Endodermal cell (in vitro differentiated cells): Measurements from ENCODE around the gene DNAH11. TPM values are rescaled to one million over a fixed set of nuclear protein-coding genes. Genes with fewer than 3 reads are reported as not detected.

Experiments used
- DNase-seq: peaks from one replicate; pipeline ENCODE4 v3.0.0-alpha.2; 2017
- H3K27ac ChIP-seq: 2 replicates; pipeline ENCODE4 v1.5.1; 2013; ENCODE audit warnings: mild to moderate bottlenecking, low read depth, low read length, moderate library complexity
- H3K27me3 ChIP-seq: 2 replicates; pipeline ENCODE4 v1.6.1; 2013; ENCODE audit warnings: mild to moderate bottlenecking, low read length, moderate library complexity; ENCODE audit not compliant: insufficient read depth, control insufficient read depth, poor library complexity, severe bottlenecking
- H3K36me3 ChIP-seq: 2 replicates; pipeline ENCODE4 v1.7.0; 2013; ENCODE audit warnings: mild to moderate bottlenecking, low read length, moderate library complexity; ENCODE audit not compliant: control insufficient read depth, insufficient read depth
- H3K4me1 ChIP-seq: one replicate; pipeline ENCODE4 v1.7.0; 2013; ENCODE audit warnings: low read length; ENCODE audit not compliant: control insufficient read depth, insufficient read depth
- H3K4me3 ChIP-seq: 2 replicates; pipeline ENCODE4 v1.5.1; 2013; ENCODE audit warnings: mild to moderate bottlenecking, low read length, moderate library complexity
- H3K9ac ChIP-seq: 2 replicates; pipeline ENCODE4 v1.6.1; 2013; ENCODE audit warnings: mild to moderate bottlenecking, low read length, moderate library complexity; ENCODE audit not compliant: poor library complexity, severe bottlenecking; ENCODE audit errors: extremely low read depth
- H3K9me3 ChIP-seq: 2 replicates; pipeline ENCODE4 v1.6.1; 2013; ENCODE audit warnings: mild to moderate bottlenecking, low read length, moderate library complexity; ENCODE audit not compliant: control insufficient read depth
- H3K27ac Mint-ChIP-seq: 2 replicates; pipeline ENCODE4 v1.8.0; 2020; ENCODE audit warnings: mixed read lengths
- H3K27me3 Mint-ChIP-seq: 2 replicates; pipeline ENCODE4 v1.8.0; 2021; ENCODE audit warnings: mild to moderate bottlenecking, mixed read lengths; ENCODE audit not compliant: insufficient read depth
- H3K36me3 Mint-ChIP-seq: 2 replicates; pipeline ENCODE4 v1.8.0; 2020; ENCODE audit warnings: low read depth, mixed read lengths
- H3K4me1 Mint-ChIP-seq: 2 replicates; pipeline ENCODE4 v1.8.0; 2020; ENCODE audit warnings: mixed read lengths
- H3K4me3 Mint-ChIP-seq: 2 replicates; pipeline ENCODE4 v1.8.0; 2020; ENCODE audit warnings: mild to moderate bottlenecking, moderate library complexity, mixed read lengths
- H3K9me3 Mint-ChIP-seq: 2 replicates; pipeline ENCODE4 v1.8.0; 2020; ENCODE audit warnings: mild to moderate bottlenecking, mixed read lengths
- WGBS, 2 experiments: methylation state at CpG; one replicate each; pipeline versions ENCODE4 v1.1.5 to v1.1.7; 2013; ENCODE audit warnings: missing lambda C conversion rate in 2 of 2, mixed read lengths in 1 of 2; ENCODE audit not compliant: insufficient coverage in 1 of 2, insufficient read length in 1 of 2; 5-methylcytosine and 5-hydroxymethylcytosine counted together
- total RNA-seq, 2 donors: library from RNA; stranded (reverse); fragmentation: NEBNext Ultra II Directional in 1 of 2; extraction: Animal tissue kit (Norgen Biotek cat#: 25700) in 1 of 2; gene quantifications; 2 replicates in 1 of 2; 3 replicates in 1 of 2; pipeline ENCODE4 v1.2.1, GENCODE V29; 2021
- TF ChIP-seq, protein P1 (sequence below): fragments of 200-600 bp; sonication (generic); conservative IDR thresholded peaks from 2 replicates; pipeline ENCODE4 v1.5.0; 2021; ENCODE audit warnings: antibody characterized with exemption, mild to moderate bottlenecking

Gene DNAH11
- total RNA-seq, 2 donors from 2014 or later: 0.80 to 0.99 TPM

DNA sequence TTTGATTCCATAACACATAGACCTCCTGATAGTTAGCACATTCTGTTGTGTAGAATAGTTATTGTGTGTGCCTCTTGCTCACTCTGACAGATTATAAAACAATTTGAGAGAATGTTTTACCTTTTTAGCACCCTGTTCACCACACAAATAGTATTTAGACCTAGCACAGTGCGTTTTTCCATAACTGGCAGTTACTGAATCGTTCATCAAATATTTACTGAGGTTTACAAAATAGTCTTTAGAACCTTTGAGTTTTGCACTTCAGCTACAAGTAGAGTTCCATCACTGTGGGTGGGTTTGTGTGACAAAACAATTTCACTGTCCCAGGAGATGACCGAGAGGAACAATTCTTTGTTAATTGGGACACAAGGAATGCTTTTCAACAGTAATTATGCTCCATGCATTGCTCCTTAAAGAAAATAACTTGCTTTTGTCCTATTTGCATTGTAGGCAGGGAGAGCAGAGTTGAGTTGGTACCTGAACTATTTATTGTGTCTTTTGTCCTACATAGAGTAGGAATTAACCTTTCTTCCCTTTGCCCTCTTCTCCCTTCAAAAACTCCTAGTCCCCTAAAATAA is 62.3 kb downstream of the DNAH11 start:
- no peak overlapping the region for H3K27ac ChIP-seq
- H3K27me3 Mint-ChIP-seq: peaks cover 7% of the 10 kb centered on the region
- H3K4me3 Mint-ChIP-seq: no peak overlapping the region
- no peak overlapping the region for H3K9ac ChIP-seq
- TF ChIP-seq, protein P1, sequence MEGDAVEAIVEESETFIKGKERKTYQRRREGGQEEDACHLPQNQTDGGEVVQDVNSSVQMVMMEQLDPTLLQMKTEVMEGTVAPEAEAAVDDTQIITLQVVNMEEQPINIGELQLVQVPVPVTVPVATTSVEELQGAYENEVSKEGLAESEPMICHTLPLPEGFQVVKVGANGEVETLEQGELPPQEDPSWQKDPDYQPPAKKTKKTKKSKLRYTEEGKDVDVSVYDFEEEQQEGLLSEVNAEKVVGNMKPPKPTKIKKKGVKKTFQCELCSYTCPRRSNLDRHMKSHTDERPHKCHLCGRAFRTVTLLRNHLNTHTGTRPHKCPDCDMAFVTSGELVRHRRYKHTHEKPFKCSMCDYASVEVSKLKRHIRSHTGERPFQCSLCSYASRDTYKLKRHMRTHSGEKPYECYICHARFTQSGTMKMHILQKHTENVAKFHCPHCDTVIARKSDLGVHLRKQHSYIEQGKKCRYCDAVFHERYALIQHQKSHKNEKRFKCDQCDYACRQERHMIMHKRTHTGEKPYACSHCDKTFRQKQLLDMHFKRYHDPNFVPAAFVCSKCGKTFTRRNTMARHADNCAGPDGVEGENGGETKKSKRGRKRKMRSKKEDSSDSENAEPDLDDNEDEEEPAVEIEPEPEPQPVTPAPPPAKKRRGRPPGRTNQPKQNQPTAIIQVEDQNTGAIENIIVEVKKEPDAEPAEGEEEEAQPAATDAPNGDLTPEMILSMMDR: no peak
- no peaks in the 10 kb centered on the region for H3K4me1 Mint-ChIP-seq
- H3K36me3 Mint-ChIP-seq: no peaks in the 10 kb centered on the region
- no peaks in the 10 kb centered on the region for H3K9me3 ChIP-seq
- no peak overlapping the region for H3K27ac Mint-ChIP-seq
- no peak for DNase-seq
- H3K27me3 ChIP-seq: no peaks in the 10 kb centered on the region
- H3K4me1 ChIP-seq: no peaks in the 10 kb centered on the region
- H3K4me3 ChIP-seq: no peak overlapping the region
- H3K36me3 ChIP-seq: no peaks in the 10 kb centered on the region
- 90 to 97% methylated on average over 3 of the region's 3 CpGs for WGBS, 2 experiments
- H3K9me3 Mint-ChIP-seq: no peaks in the 10 kb centered on the region

DNA sequence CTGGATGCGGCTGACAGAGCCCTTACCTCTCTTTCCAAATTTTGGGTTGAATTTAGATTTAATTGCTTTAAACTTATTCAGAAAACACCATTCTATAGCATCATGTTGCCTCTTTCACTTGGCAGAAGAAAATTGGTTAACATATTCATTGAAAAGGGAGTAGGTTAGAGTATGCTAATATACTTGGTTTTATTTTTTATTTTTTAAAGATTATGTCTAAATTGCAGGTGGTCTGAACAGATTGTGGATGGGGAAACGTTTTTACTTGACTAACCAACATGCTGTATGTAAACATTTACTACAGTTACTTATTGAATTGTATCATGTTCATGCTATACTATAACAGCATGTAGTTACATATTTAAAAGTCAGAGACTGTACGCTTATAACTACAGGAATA is 65.6 kb downstream of the DNAH11 start:
- 84 to 100% methylated on average over 1 to 3 of the region's 3 CpGs for WGBS, 2 experiments
- Mint-ChIP-seq H3K4me1 (no peaks in the 10 kb centered on the region), H3K36me3 (no peaks in the 10 kb centered on the region), H3K9me3 (no peaks in the 10 kb centered on the region), H3K27me3 (peaks cover 7% of the 10 kb centered on the region), H3K27ac (no peak overlapping the region), H3K4me3 (no peak overlapping the region)
- H3K27ac ChIP-seq: no peak overlapping the region
- no peaks in the 10 kb centered on the region for H3K36me3 ChIP-seq
- H3K4me3 ChIP-seq: no peak overlapping the region
- H3K4me1 ChIP-seq: no peaks in the 10 kb centered on the region
- no peaks in the 10 kb centered on the region for H3K9me3 ChIP-seq
- no peak overlapping the region for H3K9ac ChIP-seq
- TF ChIP-seq, protein P1: no peak
- DNase-seq: no peak
- no peaks in the 10 kb centered on the region for H3K27me3 ChIP-seq

DNA sequence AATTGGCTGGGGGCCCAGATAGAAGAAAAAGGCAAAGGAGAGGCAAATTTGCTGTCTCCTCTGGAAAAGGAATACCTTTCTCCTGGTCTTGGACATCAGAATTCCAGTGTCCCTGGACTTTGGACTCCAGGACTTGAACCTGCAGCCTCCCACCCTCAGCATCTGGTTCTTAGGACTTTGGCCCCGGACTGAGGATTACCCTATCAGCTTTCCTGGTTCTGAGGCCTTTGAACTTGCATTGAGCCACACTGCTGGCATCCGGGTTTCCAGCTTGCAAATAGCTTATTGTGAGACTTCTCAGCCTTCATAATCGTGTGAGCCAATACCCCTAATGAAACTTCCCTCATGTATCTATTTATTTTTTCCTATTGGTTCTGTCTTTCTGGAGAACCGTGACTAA is 68.3 kb downstream of the DNAH11 start:
- Histone ChIP-seq H3K9me3 (no peaks in the 10 kb centered on the region), H3K4me3 (no peak overlapping the region), H3K27ac (no peak overlapping the region), H3K9ac (no peak overlapping the region), H3K4me1 (no peaks in the 10 kb centered on the region), H3K36me3 (no peaks in the 10 kb centered on the region), H3K27me3 (no peaks in the 10 kb centered on the region)
- Mint-ChIP-seq H3K4me3 (no peak overlapping the region), H3K36me3 (no peaks in the 10 kb centered on the region), H3K4me1 (no peaks in the 10 kb centered on the region), H3K9me3 (no peaks in the 10 kb centered on the region), H3K27ac (no peak overlapping the region), H3K27me3 (peaks cover 3% of the 10 kb centered on the region)
- TF ChIP-seq, protein P1: no peak
- WGBS, 2 experiments: 92 to 96% methylated on average over 3 to 4 of the region's 4 CpGs
- no peak for DNase-seq
